ENCODE results near the gene DOK6. TPM values are rescaled to one million over a fixed set of nuclear protein-coding genes. Genes with fewer than 3 reads are reported as not detected.

The DOK6 gene
- total RNA-seq, 6 donors from 2014 or later: 0.89 to 6.1 (median 1.9) TPM

DNA sequence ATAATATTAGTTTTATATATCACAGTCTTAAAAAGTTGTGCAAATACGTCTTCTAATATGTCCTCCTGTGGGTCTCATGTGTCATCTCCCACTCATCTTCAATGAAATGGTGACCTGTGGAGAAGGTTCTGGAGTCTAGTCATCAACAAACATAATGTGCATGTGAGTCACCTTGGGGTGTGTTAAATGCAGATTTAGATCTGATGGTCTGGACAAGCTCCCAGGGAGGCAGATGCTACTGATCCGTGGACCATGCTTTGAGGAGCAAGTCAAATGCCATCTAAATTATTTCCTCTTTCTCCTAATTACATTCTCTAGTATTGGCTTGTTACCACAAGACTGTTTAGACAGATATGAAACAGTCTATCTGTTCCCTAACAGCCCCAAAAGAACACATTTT lies 336.0 kb downstream of the DOK6 start:
- H3K4me1 ChIP-seq: no peaks in the 10 kb centered on the region
- ATAC-seq (ENCODE audit: low FRiP score in 2 of 2): no peak
- no peaks in the 10 kb centered on the region for H3K27me3 ChIP-seq
- TF ChIP-seq POLR2A (IDR thresholded peaks at IDR 0.05): no peak
- H3K9me3 ChIP-seq: no peaks in the 10 kb centered on the region
- H3K36me3 ChIP-seq: no peaks in the 10 kb centered on the region
- no peak overlapping the region for H3K27ac ChIP-seq
- no peak overlapping the region for H3K4me3 ChIP-seq
- DNase-seq: no peak
- WGBS, 2 donors: 86 to 87% methylated on average over 2 of the region's 2 CpGs

DNA sequence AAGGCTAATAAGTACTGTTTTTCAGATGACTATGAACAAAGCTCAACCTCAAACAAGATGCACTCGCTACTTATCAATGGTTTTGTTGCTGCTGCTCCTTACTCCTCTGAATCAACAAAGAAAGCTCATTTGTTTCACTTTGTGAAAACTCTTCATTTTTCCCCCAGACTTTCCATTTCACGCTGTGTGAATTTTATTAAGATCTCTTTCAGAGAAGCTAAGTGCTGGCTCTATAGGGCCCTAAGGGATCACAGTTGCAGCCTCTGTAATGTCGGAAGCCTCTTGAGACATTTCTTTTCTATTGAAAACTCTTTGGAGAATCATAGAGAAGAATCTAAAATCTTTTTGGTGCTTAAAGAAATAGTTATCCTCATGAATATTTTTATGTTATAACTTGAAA lies 337.2 kb downstream of the DOK6 start:
- 93 to 97% methylated on average over 3 of the region's 3 CpGs for WGBS, 2 donors
- no peak for ATAC-seq (ENCODE audit: low FRiP score in 2 of 2)
- no peaks in the 10 kb centered on the region for H3K4me1 ChIP-seq
- no peak for DNase-seq
- TF ChIP-seq POLR2AphosphoS5 (IDR thresholded peaks at IDR 0.05): no peak
- no peak for TF ChIP-seq POLR2A (IDR thresholded peaks at IDR 0.05)
- no peak for TF ChIP-seq EP300 (IDR thresholded peaks at IDR 0.05)
- TF ChIP-seq, protein P1, sequence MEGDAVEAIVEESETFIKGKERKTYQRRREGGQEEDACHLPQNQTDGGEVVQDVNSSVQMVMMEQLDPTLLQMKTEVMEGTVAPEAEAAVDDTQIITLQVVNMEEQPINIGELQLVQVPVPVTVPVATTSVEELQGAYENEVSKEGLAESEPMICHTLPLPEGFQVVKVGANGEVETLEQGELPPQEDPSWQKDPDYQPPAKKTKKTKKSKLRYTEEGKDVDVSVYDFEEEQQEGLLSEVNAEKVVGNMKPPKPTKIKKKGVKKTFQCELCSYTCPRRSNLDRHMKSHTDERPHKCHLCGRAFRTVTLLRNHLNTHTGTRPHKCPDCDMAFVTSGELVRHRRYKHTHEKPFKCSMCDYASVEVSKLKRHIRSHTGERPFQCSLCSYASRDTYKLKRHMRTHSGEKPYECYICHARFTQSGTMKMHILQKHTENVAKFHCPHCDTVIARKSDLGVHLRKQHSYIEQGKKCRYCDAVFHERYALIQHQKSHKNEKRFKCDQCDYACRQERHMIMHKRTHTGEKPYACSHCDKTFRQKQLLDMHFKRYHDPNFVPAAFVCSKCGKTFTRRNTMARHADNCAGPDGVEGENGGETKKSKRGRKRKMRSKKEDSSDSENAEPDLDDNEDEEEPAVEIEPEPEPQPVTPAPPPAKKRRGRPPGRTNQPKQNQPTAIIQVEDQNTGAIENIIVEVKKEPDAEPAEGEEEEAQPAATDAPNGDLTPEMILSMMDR (IDR thresholded peaks at IDR 0.05): no peak
- H3K9me3 ChIP-seq: no peaks in the 10 kb centered on the region
- H3K27ac ChIP-seq: no peak overlapping the region
- H3K4me3 ChIP-seq: no peak overlapping the region
- H3K36me3 ChIP-seq: no peaks in the 10 kb centered on the region
- H3K27me3 ChIP-seq: no peaks in the 10 kb centered on the region

DNA sequence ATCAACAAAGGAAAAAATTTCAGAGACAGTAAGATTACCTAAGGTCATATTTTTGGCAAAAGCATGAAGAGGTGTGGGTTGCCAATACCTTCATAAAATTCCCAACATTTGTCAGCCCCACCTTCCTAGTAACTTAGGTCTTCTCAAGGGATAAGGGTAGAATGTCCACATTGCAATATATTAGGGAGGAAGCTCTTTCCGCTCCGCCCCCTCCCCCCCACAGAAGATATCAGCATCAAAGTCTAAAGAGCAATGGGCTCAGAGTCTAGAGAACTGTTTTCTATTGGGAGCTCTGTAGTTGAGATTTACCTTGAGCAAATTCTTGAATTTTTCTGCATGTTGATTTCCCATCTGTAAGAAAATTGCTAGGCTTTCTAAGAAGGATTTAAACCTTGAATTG lies 346.7 kb downstream of the DOK6 start:
- TF ChIP-seq, protein P1 (IDR thresholded peaks at IDR 0.05): no peak
- TF ChIP-seq POLR2AphosphoS5 (IDR thresholded peaks at IDR 0.05) (no peak), POLR2A (IDR thresholded peaks at IDR 0.05) (no peak), EP300 (IDR thresholded peaks at IDR 0.05) (no peak)
- WGBS, 2 donors: 88 to 93% methylated on average over 2 of the region's 2 CpGs
- ATAC-seq (ENCODE audit: low FRiP score in 2 of 2) (no peak), DNase-seq (no peak)
- H3K4me1 ChIP-seq: no peaks in the 10 kb centered on the region
- no peaks in the 10 kb centered on the region for H3K36me3 ChIP-seq
- H3K4me3 ChIP-seq: no peak overlapping the region
- H3K27ac ChIP-seq: no peak overlapping the region
- H3K27me3 ChIP-seq: no peaks in the 10 kb centered on the region
- no peaks in the 10 kb centered on the region for H3K9me3 ChIP-seq

DNA sequence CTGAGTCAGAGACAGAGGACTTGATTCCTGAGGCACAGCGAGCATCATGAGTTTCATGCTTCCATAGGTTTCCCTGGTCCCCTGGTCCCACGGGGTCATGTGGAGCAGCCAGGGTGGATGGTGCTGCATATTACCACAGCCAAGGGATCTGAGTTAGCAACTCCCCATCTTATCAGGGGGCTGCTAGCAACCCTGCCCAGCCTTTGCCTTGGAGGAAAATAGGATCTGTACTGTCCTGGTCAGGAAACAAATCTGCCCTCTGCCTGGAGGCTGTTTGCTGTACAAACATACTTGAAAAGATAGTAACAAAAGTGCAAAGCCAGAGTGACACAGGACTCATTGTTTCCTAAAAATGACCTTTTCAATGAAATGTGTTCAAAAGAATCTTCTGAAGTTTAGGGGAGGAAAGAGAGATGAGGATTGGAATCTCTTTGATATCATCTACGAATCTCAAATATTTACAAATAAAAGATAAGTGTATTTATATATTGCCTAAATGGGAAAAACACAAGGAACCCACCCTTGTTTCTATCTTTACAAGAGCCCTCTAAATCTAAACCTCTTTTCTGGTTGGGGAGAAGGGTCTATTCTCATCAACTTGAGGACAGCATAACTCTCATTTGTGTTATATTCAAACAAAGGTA lies 352.2 kb downstream of the DOK6 start:
- Histone ChIP-seq H3K4me3 (no peak overlapping the region), H3K4me1 (peaks cover 0 to 5% (median 0%) of the 10 kb centered on the region in 4 donors), H3K27me3 (no peaks in the 10 kb centered on the region), H3K27ac (no peak overlapping the region), H3K36me3 (no peaks in the 10 kb centered on the region), H3K9me3 (no peaks in the 10 kb centered on the region)
- TF ChIP-seq EP300 (IDR thresholded peaks at IDR 0.05) (no peak), POLR2AphosphoS5 (IDR thresholded peaks at IDR 0.05) (no peak), POLR2A (IDR thresholded peaks at IDR 0.05) (no peak)
- TF ChIP-seq, protein P1 (IDR thresholded peaks at IDR 0.05): no peak
- DNase-seq (no peak), ATAC-seq (ENCODE audit: low FRiP score in 2 of 2) (no peak)
- WGBS, 2 donors: 58 to 74% methylated on average over 2 to 3 of the region's 3 CpGs

DNA sequence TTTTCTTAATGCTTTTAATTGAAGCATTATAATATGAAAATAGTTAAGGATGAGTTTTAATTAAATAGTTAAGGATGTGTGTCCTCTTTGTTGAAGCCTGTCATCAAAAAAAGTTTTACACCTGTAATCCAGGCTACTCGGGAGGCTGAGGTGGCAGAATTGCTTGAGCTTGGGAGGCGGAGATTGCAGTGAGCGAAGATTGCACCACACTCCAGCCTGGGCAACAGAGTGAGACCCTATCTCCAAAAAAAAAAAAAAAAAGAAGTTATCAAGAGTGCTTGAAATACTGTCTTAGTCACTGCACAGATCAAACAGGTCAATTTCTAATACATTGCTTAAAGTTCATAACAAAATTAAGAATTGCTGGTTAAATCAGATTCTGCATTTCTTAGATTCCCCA lies 353.4 kb downstream of the DOK6 start:
- peaks cover 0 to 5% (median 0%) of the 10 kb centered on the region in 4 donors for H3K4me1 ChIP-seq
- H3K36me3 ChIP-seq: no peaks in the 10 kb centered on the region
- no peaks in the 10 kb centered on the region for H3K9me3 ChIP-seq
- no peak for ATAC-seq (ENCODE audit: low FRiP score in 2 of 2)
- no peak overlapping the region for H3K27ac ChIP-seq
- H3K4me3 ChIP-seq: no peak overlapping the region
- WGBS, 2 donors: 92 to 97% methylated on average over 3 of the region's 3 CpGs
- TF ChIP-seq EP300 (IDR thresholded peaks at IDR 0.05): no peak
- TF ChIP-seq, protein P1 (IDR thresholded peaks at IDR 0.05): no peak
- no peak for DNase-seq
- H3K27me3 ChIP-seq: no peaks in the 10 kb centered on the region
